ENCODE results near the gene HOMER3. TPM values are rescaled to one million over a fixed set of nuclear protein-coding genes. Genes with fewer than 3 reads are reported as not detected.

The HOMER3 gene
- total RNA-seq, 1 donor from 2014 or later: 14.1 TPM

Other genes with a start within 250 kb of the HOMER3 start
- 0.16 TPM for gene COMP, start 149.9 kb downstream of the HOMER3 start, total RNA-seq
- gene UPF1, start 109.3 kb downstream of the HOMER3 start, total RNA-seq: 38.4 TPM
- not detected for gene CERS1, start 45.1 kb downstream of the HOMER3 start, total RNA-seq
- 177 TPM for gene COPE, start 21.8 kb downstream of the HOMER3 start, total RNA-seq
- 56.0 TPM for gene DDX49, start 21.5 kb downstream of the HOMER3 start, total RNA-seq
- gene SUGP2, start 92.3 kb upstream of the HOMER3 start, total RNA-seq: 26.1 TPM
- 19.8 TPM for gene ARMC6, start 92.4 kb upstream of the HOMER3 start, total RNA-seq
- 2.5 TPM for gene SLC25A42, start 122.8 kb upstream of the HOMER3 start, total RNA-seq
- gene TMEM161A, start 197.3 kb upstream of the HOMER3 start, total RNA-seq: 18.7 TPM
- 1.4 TPM for gene MEF2B, start 229.0 kb upstream of the HOMER3 start, total RNA-seq